NCI-H1694 (cell line): Measurements from ENCODE around the gene UBAP1L.
"Not testable (repeated sequence)": the region's sequence is repeated elsewhere in the genome, so short reads cannot be mapped to it uniquely, and the experiment has no call there.

ENCODE experiments used
- DNase-seq: peaks from one replicate; lab custom pipeline; 2025; lab: John Stamatoyannopoulos, UW

UBAP1L gene

DNA sequence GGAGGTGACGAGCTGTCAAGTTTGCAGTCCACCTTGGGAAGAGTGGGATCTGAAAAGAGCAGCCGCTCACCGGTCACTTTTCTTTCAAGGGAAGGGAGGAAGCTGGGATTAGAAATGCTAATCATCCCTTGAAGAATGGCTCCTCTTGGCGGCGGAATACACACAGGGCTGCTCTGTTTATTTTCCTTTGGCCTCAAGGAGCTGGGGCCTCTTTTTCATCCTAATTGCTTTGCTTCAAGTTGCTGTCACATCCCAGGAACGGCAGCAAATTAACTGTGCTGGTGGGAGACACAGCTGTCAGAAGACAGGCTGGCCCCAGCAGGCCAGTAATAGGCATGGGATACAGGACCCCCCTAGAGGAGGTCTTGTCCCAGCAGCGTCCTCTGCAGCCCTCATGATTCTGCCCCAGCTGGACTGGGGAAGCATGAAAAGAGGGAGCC is 31.7 kb downstream of the UBAP1L start:
- DNase-seq = no peak

DNA sequence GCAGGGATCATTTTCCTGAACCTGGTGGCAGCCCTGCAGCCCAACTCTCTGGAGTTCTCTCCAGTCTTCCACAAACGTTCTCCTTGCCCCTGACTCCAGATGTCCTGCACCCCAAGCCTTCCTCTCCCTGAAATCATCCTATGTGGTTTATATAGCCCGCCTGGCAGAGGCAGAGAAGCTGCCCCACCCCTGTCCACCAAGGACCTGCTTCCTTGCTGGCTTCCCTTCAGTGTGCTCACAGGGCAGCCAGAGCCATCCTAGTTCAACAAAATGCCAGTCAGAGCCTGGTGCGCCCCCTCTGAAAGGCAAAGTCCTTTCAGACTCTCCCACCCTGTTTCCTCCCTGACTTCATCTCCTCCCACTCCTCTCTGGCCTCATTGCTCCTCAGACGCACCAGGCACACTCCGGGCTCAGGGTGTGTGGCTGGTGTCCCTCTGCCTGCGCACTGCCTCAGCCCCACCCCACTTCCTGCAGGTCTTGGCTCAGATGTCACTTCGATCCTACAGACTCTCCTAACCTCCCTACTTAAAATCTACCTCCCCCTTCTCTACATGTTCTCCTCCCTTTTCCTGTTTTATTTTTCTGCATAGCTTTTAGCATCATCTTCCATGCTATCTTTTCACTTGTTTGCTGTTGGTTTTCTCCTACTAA is 32.6 kb downstream of the UBAP1L start:
- no peak for DNase-seq

DNA sequence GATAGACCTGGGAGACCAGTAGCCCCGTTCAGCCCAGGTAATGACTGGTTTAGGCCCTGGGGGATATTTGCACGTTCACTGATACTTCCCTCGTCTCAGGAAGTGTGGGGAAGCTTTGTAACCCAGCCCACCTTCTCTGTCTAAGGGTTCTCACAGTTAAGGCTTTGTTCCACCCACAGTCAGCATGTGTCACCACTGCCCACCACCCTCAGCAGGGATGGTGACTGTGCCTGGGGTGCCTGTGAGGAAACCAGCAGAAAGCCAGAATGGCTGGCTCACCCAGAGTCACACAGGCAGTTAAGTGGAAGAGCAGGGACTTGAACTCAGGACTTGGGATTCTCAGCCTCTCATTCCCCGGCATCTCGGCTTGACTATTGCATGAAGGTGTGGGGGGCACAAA is 33.2 kb downstream of the UBAP1L start:
- no peak for DNase-seq

DNA sequence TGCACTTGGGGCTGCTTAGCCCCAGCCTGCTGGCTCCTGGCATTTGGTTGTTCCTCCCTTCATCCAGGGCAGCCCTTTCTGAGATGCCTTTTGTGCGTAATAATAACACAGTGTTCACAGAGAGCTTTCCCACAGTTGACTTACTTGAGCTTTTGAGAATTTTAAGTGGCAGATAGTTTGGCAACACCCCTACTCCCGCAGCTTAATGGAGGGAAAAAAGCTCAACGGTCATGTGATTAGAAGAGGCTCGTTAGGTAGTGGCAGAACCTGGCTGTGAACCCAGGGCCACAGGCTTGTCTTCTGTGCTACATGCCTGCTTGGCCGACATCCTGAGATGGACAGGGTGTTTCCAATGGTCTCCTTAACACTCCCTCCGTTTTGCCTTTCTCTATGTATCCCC is 33.7 kb downstream of the UBAP1L start:
- DNase-seq = no peak

GRCh38 chr15:65079580-65079979 is 35.4 kb downstream of the UBAP1L start:
- DNase-seq = no peak

GRCh38 chr15:65077981-65078352 is 37.0 kb downstream of the UBAP1L start:
- DNase-seq = no peak

DNA sequence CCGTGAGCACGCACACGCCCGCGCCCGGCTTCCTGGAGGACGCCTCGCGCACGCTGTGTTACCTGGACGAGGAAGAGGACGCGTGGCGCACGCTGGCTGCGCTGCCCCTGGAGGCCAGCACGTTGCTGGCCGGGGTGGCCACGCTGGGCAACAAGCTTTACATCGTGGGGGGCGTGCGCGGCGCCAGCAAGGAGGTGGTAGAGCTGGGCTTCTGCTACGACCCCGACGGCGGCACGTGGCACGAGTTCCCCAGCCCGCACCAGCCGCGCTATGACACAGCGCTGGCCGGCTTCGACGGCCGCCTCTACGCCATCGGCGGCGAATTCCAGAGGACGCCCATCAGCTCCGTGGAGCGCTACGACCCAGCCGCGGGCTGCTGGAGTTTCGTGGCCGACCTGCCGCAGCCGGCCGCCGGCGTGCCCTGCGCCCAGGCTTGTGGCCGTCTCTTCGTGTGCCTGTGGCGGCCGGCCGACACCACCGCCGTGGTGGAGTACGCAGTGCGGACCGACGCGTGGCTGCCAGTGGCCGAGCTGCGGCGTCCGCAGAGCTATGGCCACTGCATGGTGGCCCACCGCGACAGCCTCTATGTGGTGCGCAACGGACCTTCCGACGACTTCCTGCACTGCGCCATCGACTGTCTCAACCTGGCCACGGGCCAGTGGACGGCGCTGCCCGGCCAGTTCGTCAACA is 37.6 kb downstream of the UBAP1L start:
- DNase-seq = no peak

GRCh38 chr15:65076486-65077290 is 38.3 kb downstream of the UBAP1L start, which contains the start of gene KBTBD13:
Gene KBTBD13 (plus strand): TSS chr15:65076746. CDS start chr15:65076816, 70 bp downstream.
- DNase-seq = no peak

- DNase-seq = not testable (repeated sequence)
Measured at GRCh38 chr15:65075607-65076395, 39.2 kb downstream of the UBAP1L start.

GRCh38 chr15:65074946-65075345 is 40.1 kb downstream of the UBAP1L start:
- not testable (repeated sequence) for DNase-seq

- DNase-seq = no peak
Measured at GRCh38 chr15:65072617-65073016, 42.4 kb downstream of the UBAP1L start.

DNA sequence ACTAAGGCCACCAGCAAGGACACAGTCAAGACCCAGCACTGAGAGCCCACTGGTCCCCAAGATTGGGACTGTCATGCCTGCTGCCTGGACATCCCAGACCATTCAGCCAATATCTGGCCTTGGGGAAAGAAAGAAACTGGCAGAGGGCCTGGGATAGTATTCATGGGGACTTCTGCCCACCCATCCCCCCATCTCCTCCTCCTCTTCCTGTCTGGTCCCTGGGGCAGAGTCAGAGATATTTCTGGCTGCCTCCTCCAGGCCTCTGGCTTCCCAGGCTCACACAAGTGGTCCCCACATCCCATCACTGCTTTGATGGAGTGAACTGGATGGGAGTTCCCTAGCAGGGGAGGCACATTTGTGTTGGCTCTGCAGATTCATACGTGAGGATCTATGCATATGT is 43.0 kb downstream of the UBAP1L start:
- DNase-seq = no peak

GRCh38 chr15:65071381-65071811 is 43.6 kb downstream of the UBAP1L start:
- DNase-seq = no peak

GRCh38 chr15:65069779-65070546 is 45.0 kb downstream of the UBAP1L start:
- DNase-seq = no peak

DNA sequence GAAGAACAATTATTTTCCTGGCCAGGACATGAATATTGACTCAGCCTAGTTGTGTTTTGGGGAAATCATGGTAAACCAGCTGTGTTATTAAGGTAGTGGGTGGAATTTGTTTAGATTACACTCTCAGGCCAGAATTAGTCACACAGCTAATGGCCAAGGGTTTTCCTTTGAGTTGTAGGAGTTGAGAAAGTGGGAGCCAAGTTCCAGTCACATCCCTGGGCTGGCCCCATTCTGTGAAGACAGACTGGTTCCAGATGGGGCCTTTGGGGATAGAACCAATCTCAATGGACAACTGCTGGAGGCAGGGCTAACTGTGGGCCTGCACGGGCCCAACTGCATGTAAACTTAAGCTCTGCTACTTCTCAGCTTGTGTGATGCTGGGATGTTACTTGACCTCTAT is 45.8 kb downstream of the UBAP1L start:
- no peak for DNase-seq

- no peak for DNase-seq
Measured at GRCh38 chr15:65068403-65068788, 46.6 kb downstream of the UBAP1L start.

GRCh38 chr15:65067645-65068402 is 47.2 kb downstream of the UBAP1L start, which contains the start of gene RASL12:
Gene RASL12 (minus strand): TSS chr15:65067991. CDS start chr15:65067835, 156 bp downstream.
- no peak for DNase-seq

GRCh38 chr15:65067317-65067644 is 47.7 kb downstream of the UBAP1L start:
- DNase-seq = no peak

- DNase-seq = no peak
Measured at GRCh38 chr15:65066635-65067316, 48.2 kb downstream of the UBAP1L start.
